Measurements from ENCODE around the gene MIF.
"Not testable (repeated sequence)": the region's sequence is repeated elsewhere in the genome, so short reads cannot be mapped to it uniquely, and the experiment has no call there.

MIF gene

DNA sequence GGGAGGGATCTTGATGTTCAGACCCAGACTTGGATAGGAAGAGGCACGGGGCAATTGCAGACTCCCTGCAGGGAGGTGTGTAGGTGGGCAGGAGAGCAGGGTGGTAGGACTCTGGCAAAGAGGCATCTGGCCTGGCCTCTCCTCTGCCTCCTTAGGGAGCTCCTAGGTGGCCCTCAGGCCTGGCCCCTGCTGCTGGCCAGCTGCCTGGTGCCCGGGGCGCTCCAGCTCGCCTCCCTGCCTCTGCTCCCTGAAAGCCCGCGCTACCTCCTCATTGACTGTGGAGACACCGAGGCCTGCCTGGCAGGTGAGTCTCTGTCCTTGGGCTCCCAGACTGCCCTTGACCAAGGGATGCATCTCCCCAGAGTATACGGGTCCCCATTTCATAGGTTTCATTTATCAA lies 16.6 kb upstream of the MIF start:
- DNase-seq: no peak

- no peak for DNase-seq
Observed at GRCh38 chr22:23878219-23878618, 16.0 kb upstream of the MIF start.

DNA sequence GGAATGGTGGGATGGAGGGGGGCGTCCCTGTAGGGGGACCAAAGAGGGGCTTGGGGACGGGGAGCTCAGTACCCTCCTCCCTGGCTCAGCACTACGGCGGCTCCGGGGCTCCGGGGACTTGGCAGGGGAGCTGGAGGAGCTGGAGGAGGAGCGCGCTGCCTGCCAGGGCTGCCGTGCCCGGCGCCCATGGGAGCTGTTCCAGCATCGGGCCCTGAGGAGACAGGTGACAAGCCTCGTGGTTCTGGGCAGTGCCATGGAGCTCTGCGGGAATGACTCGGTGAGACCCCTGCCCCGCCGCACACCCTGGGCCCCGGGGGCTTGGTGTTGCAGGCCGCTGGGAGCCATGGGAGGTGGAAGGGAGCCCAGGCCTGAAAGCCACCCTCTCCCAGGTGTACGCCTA lies 11.8 kb upstream of the MIF start:
- DNase-seq: no peak

- DNase-seq: no peak
Observed at GRCh38 chr22:23883658-23884057, 10.5 kb upstream of the MIF start.

DNA sequence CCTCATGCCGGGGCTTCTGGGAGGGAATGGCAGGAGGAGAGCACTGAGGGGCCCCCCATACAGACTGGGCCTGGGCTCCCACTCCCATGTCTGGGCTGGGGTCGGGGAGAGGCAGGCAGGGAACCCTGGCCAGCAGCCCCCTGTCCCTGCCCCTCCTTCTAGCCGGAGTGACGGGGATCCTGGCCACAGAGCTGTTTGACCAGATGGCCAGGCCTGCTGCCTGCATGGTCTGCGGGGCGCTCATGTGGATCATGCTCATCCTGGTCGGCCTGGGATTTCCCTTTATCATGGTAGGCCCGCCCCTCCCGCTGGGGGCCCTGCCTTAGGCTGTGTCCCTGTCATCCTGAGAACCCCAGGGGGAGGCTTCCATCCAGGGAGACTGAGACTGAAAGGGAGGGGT lies 10.0 kb upstream of the MIF start:
- DNase-seq: no peak

- DNase-seq: peak in 1 of 2 experiments; percentile 13
Observed at GRCh38 chr22:23888615-23889401, 5.4 kb upstream of the MIF start.

DNA sequence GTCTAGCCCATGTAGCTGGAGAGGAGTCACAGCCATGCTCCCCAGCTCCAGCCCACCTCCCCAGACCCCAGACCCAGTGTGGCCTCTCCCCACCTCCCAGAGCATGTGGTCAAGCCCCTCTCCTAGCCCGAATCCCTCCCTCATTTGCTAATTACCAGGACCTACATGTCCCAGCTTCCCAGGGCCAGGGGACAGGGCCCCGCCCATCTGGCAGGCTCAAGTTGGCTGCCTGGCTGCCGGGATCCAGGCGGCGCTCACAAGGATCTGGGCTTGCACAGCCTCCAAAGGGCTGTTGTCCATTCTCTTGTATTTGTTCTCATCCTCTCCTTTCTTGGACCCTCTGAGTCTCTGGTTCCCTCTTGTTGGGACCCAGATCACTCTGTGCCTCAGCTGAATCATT lies 4.6 kb upstream of the MIF start:
- DNase-seq: no peak

- no peak for DNase-seq
Observed at GRCh38 chr22:23891726-23892125, 2.5 kb upstream of the MIF start.

GRCh38 chr22:23892130-23892529 lies 2.1 kb upstream of the MIF start:
- no peak for DNase-seq

DNA sequence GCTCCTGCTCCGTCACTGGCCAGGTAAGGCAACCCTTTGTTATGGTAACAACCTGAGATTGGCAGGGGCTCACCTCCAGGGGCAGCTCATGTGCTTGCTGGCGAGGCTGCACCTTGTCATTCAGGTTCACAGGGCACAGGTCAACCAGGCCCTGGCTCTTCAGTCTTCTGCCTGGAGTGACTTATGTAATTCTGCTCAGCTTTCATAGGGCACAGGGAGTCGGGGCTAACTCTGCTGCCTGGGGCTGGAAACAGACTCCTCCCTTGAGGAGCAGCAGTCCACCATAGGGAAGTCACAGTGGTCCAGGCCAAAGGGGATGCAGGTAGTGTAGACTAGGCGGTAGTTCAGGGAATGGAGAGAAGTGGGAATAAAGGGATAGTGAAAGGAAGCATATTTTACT lies 1.5 kb upstream of the MIF start:
- no peak for DNase-seq

GRCh38 chr22:23893121-23893944 lies 850 bp upstream of the MIF start:
- DNase-seq: no peak

DNA sequence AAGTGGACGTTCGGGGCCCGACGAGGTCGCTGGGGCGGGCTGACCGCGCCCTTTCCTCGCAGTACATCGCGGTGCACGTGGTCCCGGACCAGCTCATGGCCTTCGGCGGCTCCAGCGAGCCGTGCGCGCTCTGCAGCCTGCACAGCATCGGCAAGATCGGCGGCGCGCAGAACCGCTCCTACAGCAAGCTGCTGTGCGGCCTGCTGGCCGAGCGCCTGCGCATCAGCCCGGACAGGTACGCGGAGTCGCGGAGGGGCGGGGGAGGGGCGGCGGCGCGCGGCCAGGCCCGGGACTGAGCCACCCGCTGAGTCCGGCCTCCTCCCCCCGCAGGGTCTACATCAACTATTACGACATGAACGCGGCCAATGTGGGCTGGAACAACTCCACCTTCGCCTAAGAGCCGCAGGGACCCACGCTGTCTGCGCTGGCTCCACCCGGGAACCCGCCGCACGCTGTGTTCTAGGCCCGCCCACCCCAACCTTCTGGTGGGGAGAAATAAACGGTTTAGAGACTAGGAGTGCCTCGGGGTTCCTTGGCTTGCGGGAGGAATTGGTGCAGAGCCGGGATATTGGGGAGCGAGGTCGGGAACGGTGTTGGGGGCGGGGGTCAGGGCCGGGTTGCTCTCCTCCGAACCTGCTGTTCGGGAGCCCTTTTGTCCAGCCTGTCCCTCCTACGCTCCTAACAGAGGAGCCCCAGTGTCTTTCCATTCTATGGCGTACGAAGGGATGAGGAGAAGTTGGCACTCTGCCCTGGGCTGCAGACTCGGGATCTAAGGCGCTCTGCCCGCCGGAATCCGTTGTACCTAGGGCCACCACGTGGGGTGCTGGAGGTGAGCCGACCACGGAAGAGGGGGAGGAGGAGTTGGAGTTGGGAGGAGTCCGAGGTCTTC lies 771 bp downstream of the MIF start:
- peak; percentile 68 to 88 for DNase-seq

DNA sequence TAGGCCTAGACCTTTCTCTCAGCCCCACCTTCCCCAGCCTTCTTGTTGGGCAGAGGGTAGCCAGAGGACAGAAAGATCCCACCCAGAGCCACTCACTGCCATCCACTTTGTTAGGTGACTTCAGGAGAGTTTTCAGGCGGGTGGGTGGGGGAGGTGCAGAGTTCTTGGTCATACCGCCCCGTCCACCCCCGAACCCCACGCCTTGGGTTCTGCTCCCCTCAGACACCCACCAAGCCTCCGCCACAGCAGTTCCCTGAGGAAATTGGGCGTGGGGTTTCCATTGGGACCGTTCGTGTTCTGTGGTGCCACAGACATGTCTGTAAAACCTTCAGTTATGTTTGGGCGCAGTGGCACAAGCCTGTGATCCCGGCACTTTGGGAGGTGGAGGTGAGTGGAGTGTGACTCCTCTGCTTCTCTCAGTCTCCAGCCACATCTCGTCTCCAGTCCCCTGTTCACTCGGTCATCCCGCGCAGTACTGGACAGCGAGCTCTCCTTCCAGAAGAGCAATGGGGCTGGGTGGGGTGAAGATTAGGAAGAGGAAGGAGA lies 1.5 kb downstream of the MIF start:
- no peak for DNase-seq

DNA sequence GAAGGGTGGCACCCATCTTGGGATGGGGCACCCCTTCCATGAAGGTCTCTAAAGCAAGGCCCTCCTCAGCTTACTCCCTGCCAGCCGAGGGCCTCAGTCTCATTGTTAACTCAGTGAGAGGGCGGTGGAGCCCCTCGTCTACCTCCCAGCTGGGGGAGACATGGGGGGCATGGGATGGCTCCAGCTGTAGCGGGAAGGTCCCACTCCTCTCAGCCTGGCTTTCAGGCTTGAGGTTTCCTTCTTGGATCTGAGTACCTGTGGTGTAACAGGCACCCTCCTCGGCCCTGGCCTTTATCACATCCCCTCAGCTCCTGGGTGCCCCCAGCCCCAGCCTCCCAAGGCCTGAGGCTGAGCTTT lies 2.0 kb downstream of the MIF start:
- DNase-seq: no peak

DNA sequence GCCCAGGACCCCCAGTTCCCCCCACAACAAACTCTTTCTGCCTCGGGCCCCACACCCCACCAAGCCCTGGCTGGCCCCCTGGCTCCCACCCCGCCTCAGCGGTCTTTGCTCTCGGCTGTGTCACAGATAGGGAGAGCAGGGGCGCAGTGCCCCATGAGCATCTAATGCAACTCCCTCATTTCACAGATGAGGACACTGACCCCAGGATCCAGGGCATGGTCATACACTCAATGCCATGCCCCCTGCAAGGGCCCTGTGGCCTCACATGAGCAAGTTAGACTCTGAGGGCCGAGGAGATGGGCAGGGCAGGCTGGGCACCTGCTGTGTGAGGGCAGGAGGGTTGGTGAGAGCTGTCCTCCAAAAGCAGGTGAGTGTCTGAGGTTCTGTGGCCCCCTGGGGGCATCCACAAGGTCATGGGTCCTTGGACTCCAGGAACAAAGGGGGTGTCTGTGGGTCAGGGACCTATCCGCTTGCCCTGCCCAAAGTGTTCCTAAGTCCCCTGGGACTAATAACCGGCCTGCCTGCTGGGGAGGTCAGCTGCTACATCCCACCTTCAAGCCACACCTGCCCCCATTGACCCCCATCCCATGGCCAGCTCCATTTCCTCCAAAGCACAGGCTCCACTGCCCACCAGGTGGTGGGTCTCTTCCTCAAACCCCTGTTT lies 2.5 kb downstream of the MIF start:
- DNase-seq: no peak

DNA sequence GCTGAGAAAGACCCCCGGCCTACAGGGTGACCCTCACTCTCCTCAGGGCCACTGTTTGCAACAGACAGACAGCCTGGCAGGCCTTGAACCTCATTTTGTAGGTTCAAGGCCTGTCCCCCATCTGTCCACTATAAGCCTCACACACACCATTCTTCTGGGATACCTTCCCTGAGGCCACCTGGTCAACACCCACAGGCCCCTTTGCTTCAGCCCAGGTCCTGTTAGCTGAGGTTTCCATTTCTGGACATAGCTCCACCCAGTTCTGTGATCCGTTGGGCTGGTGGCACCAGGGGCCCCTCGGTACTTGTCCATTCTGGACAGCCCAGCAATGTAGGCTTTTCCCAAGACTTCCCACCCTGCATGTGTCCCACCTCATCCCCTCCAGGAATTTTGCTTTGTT lies 3.1 kb downstream of the MIF start:
- DNase-seq: no peak

GRCh38 chr22:23898006-23898974 lies 4.1 kb downstream of the MIF start:
- no peak for DNase-seq

GRCh38 chr22:23899042-23899745 lies 5.0 kb downstream of the MIF start:
- DNase-seq: no peak

GRCh38 chr22:23900227-23900626 lies 6.0 kb downstream of the MIF start:
- not testable (repeated sequence) for DNase-seq

DNA sequence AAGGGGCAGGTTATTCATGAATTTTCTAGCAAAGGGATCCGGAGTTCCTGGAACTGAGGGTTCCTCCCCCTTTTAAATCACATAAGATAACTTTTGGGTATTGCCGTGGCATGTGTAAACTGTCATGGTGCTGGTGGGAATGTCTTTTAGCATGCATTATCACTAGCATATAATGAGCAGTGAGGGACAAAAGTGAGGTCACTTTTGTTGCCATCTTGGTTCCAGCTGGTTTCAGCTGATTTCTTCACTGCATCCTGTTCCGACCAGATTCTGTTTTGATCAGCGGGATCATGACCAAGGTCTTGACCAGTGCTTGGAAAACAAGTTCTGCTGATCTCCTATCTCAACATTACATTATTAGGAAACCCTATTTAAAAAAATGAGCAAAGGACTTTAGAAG lies 7.4 kb downstream of the MIF start:
- no peak for DNase-seq
